ENCODE results near the gene RELL1. TPM values are rescaled to one million over a fixed set of nuclear protein-coding genes. Genes with fewer than 3 reads are reported as not detected.

The RELL1 gene
- total RNA-seq, 1 donor from 2014 or later = 122 TPM

GRCh38 chr4:37605843-37606565, 80.2 kb downstream of the RELL1 start:
- Histone ChIP-seq H3K4me3 (ENCODE audit: low read depth, low read length) (no peak overlapping the region), H3K36me3 (ENCODE audit: control insufficient read depth, insufficient read depth, low read length) (no peaks in the 10 kb centered on the region), H3K27me3 (ENCODE audit: control insufficient read depth, insufficient read depth, low read length) (no peaks in the 10 kb centered on the region)
- FAIRE-seq = no peak
- TF ChIP-seq CTCF (IDR thresholded peaks at IDR 0.05; ENCODE audit: insufficient read depth, low read length, severe bottlenecking) = no peak
- DNase-seq (ENCODE audit: low read depth) = no peak

DNA sequence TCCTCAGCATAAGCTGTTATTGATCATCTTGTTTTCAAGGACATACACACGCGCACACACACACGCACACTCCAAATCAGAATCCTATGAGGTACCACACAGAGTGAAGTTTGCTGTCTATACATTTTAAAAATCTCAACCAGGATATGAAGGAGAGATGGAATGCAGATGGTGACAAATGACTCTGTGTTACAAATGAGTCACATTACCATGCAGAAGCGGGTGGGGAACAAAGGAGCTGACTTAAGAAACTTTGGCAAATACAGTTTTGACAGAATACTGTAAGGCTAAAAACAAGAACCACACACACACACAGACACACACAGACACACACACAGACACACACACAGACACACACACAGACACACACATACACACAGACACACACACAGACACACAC, 81.7 kb downstream of the RELL1 start:
- H3K36me3 ChIP-seq (ENCODE audit: control insufficient read depth, insufficient read depth, low read length) = no peaks in the 10 kb centered on the region
- DNase-seq (ENCODE audit: low read depth) = peak; percentile 62
- TF ChIP-seq CTCF (IDR thresholded peaks at IDR 0.05; ENCODE audit: insufficient read depth, low read length, severe bottlenecking) = no peak
- H3K4me3 ChIP-seq (ENCODE audit: low read depth, low read length) = no peak overlapping the region
- no peaks in the 10 kb centered on the region for H3K27me3 ChIP-seq (ENCODE audit: control insufficient read depth, insufficient read depth, low read length)
- no peak for FAIRE-seq

DNA sequence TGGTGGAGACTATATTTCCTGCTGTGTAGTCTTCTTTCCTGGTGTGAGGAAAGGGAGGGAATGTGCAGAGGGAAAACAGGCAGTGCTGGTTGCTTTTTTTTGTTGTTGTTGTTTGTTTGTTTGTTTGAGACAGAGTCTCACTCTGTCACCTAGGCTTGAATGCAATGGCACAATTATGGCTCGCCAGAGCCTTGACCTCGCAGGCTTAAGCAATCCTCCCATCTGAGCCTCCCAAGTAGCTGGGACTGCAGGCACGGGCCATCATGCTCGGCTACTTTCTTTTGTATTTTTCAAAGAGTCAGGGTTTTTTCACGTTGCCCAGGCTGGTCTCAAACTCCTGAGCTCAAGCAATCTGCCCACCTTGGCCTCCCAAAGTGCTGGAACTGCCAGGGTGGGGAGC, 82.5 kb downstream of the RELL1 start:
- FAIRE-seq = no peak

GRCh38 chr4:37603070-37603468, 83.1 kb downstream of the RELL1 start:
- H3K36me3 ChIP-seq (ENCODE audit: control insufficient read depth, insufficient read depth, low read length) = no peaks in the 10 kb centered on the region
- H3K4me3 ChIP-seq (ENCODE audit: low read depth, low read length) = no peak overlapping the region
- FAIRE-seq (no peak), DNase-seq (ENCODE audit: low read depth) (peak; percentile 42)
- H3K27me3 ChIP-seq (ENCODE audit: control insufficient read depth, insufficient read depth, low read length) = no peaks in the 10 kb centered on the region
- peak; percentile 96 for TF ChIP-seq CTCF (IDR thresholded peaks at IDR 0.05; ENCODE audit: insufficient read depth, low read length, severe bottlenecking)

More for the DNA sequence above, 82.5 kb downstream of the RELL1 start:
- Histone ChIP-seq H3K27me3 (ENCODE audit: control insufficient read depth, insufficient read depth, low read length) (no peaks in the 10 kb centered on the region), H3K4me3 (ENCODE audit: low read depth, low read length) (no peak overlapping the region), H3K36me3 (ENCODE audit: control insufficient read depth, insufficient read depth, low read length) (no peaks in the 10 kb centered on the region)
- no peak for TF ChIP-seq CTCF (IDR thresholded peaks at IDR 0.05; ENCODE audit: insufficient read depth, low read length, severe bottlenecking)
- no peak for DNase-seq (ENCODE audit: low read depth)

GRCh38 chr4:37602454-37603069, 83.6 kb downstream of the RELL1 start:
- no peak for TF ChIP-seq CTCF (IDR thresholded peaks at IDR 0.05; ENCODE audit: insufficient read depth, low read length, severe bottlenecking)
- no peak for FAIRE-seq
- DNase-seq (ENCODE audit: low read depth) = no peak
- Histone ChIP-seq H3K36me3 (ENCODE audit: control insufficient read depth, insufficient read depth, low read length) (no peaks in the 10 kb centered on the region), H3K27me3 (ENCODE audit: control insufficient read depth, insufficient read depth, low read length) (no peaks in the 10 kb centered on the region), H3K4me3 (ENCODE audit: low read depth, low read length) (no peak overlapping the region)
